ENCODE results near the gene CADM4.
"Not testable (repeated sequence)": the region's sequence is repeated elsewhere in the genome, so short reads cannot be mapped to it uniquely, and the experiment has no call there.

Gene CADM4

DNA sequence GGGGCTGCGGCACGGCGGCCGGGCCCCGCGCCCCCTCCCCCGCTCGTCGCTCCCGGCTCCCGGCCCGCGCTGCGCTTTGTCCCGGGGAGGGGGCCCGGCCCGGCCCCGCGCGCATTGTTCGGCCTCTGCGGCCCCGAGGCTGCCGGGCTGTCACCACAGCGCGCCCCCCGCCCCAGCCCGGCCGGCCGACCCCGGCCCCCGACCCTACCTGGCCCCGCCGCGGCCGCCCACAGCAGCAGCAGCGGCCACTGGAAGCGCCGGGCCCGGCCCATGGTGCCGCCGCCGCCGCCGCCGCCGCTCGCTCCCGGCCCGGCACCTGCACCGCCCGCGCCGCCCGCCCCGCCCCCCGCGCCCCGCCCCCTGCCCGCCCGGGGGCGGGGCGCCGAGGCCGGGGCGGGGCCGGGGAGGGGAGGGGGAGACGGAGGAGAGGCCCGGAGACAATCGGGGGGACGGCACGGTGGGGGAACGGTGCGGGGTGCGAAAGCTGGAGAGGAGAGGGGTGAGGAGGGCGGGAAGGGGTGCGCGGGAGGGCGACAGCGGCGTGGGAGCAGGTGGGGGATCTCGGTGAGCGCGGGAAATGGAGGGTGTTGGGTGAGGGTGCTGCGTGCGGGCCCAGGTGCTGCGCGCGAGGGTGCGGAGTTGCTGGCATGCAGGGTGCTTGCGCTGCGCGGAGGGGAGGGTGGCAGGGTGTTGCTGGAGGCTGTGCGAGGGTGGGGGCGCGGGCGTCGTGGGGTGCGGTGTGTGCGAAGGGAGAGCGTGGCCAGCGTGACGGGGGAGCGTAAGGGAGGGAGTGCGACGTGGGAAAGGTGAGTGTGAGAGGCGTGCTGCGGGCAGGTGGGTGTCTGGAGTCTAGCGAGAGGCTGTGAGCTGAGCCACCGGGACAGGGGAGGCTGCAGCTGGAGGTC is at the start of gene CADM4:
Gene CADM4 (minus strand): TSS at position 332 of the 905 bp plus-strand sequence. CDS start 60 bp downstream, at position 272.
- DNase-seq (ENCODE audit: low spot score), result no peak

DNA sequence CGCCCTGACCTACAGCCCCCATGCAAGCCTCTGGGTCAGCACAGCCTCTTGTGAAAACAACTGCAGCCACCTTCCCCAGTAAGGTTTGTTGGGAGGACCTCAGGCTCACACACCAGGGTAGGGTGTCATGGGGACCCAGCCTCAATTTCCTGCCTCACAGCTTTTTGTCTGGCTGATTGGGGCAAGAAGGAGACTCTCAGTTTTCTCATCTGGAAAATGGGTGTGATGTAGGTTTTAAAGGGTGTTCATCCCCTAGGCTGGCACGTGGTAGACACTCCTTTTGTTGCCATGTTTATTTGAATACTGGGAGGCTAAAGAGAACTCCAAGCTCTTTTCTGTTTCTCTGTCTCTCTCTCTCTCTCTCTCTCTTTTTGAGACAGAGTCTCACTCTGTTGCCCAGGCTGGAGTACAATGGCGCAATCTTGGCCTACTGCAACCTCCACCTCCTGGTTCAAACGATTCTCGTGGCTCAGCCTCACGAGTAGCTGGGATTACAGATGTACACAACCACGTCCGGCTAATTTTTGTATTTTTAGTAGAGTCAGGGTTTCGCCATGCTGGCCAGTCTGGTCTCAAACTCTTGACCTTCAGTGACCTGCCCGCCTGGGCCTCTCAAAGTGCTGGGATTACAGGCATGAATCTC is 48.5 kb upstream of the CADM4 start:
- no peak for DNase-seq (ENCODE audit: low spot score)

- DNase-seq (ENCODE audit: low spot score), result no peak
Observed at GRCh38 chr19:43687660-43687997, 48.0 kb upstream of the CADM4 start.

GRCh38 chr19:43684326-43684725 is 44.7 kb upstream of the CADM4 start:
- no peak for DNase-seq (ENCODE audit: low spot score)

DNA sequence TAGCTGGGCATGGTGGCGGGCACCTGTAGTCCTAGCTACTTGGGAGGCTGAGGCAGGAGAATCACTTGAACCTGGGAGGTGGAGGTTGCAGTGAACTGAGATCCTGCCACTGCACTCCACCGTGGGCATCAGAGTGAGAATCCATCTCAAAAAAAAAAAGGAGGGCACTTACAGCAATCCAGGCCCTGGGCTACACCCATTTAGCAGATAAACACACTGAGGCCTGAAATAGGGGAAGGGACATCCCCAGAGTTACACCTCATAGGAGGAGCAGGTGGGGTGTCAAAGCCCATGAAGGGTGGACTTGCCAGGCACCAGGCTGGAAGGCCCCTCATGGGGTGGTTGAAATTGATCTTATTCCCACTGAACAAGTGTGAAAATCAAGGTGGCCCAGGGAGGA is 44.3 kb upstream of the CADM4 start:
- DNase-seq (ENCODE audit: low spot score), result no peak

GRCh38 chr19:43682824-43683661 is 43.4 kb upstream of the CADM4 start:
- DNase-seq (ENCODE audit: low spot score), result no peak

DNA sequence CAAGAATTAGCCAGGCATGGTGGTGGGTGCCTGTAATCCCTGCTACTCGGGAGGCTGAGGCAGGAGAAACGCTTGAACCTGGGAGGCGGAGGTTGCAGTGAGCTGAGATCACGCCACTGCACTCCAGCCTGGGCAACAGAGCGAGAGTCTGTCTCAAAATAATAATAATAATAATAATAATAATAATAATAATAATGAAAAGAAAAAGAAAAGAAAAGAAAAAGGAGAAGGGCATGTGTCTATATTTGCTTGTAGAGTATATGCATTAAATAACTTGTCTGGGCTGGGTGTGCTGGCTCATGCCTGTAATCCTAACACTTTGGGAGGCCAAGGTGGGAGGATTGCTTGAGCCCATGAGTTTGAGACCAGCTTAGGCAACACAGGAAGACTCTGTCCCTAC is 42.6 kb upstream of the CADM4 start:
- DNase-seq (ENCODE audit: low spot score), result not testable (repeated sequence)

GRCh38 chr19:43681821-43682220 is 42.2 kb upstream of the CADM4 start:
- DNase-seq (ENCODE audit: low spot score), result no peak

DNA sequence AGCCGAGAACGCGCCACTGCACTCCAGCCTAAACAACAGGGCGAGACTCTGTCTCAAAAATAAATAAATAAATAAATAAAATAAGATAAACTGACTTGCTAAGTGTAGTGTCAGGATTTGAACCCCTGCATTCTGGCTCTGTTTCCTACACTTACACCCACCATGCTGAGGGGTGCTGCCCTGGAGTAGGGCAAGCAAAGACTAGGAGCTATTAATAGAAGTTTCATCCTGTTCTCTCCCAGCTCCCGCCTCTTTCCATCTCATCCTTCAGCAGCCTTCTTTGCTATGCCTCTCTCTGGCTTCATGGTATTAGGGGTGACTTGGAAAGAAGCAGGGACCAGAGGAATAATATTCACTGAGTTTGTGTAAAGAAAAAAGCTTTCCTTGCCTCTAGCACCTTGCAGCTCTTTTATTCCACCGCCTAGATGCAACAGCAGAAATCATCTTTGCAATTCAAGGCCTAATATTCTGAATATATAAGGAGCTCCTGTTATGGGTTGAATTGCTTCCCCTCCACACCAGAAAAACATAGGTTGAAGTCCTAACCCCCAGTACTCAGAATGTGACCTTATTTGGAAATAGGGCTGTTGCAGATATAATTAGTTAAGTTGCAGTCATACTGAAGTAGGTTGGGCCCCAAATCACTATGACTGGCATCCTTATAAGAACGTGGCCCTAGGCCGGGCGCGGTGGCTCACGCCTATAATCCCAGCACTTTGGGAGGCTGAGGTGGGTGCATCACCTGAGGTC is 39.0 kb upstream of the CADM4 start:
- peak; percentile 53 for DNase-seq (ENCODE audit: low spot score)

- no peak for DNase-seq (ENCODE audit: low spot score)
Observed at GRCh38 chr19:43675906-43676305, 36.3 kb upstream of the CADM4 start.

DNA sequence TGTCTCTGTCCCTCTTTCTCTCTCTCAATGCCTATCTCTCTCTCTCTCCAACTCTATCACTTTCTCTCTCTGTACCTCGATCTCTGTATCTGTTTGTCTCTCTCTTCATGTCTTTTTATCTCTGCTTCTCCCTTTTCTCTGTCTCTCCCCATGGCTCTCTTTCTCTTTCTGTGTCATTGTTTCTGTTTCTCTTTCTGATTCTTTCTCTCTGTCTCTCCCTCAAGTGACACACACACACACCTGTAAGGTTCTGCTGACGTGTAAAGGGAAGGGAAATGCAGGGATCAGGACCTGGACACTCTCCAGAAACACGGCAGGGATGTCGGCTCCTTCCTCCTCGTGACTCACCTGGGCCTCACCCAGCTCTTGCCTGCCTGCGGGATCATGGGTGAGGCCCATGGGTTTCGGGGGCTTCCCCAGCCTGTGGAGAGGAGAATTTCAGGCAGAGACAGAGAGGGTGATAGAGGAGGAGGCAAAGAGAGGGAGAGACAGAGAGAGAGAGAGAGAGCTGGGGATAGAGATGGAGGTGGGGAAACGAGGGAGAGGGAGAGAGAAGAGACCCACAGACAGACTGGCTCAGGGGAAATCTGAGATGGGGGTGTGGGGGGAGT is 35.7 kb upstream of the CADM4 start:
- no peak for DNase-seq (ENCODE audit: low spot score)

DNA sequence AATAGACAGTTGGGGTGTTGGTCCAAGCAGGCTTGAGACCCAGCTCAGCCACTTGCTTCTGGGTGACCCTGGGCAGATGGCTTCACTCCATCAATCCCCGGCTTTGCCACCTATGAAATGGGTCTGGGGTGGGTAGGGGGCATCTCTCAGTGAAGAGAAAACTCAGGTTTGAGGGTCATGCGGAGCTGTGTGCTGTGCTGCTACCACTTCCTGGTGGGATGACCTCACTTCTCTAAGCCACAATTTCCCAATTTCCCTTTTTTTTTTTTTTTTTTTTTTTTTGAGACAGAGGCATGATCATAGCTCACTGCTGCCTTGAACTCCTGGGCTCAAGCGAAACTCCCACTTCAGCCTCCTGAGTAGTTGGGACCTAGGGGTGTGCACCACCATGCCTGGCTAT is 34.9 kb upstream of the CADM4 start:
- no peak for DNase-seq (ENCODE audit: low spot score)

GRCh38 chr19:43674183-43674582 is 34.5 kb upstream of the CADM4 start:
- no peak for DNase-seq (ENCODE audit: low spot score)

DNA sequence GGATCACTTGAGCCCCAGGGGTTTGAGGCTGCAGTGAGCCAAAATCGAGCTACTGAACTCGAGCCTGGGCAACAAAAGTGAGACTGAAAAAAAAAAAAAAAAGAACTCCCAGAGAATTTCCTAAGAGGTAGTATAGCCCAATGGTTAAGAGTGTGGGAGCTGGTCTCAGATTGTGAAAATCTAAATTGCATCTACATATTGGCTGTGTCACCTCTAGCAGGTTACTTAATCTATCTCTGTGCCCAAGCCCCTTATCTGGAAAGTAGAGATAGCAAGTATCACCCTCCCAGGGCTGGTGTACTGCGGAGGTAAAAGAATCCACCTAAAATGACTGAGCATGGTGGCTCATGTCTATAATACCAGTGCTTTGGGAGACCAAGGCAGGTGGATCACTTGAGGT is 34.0 kb upstream of the CADM4 start:
- no peak for DNase-seq (ENCODE audit: low spot score)

GRCh38 chr19:43672061-43672679 is 32.5 kb upstream of the CADM4 start:
- DNase-seq (ENCODE audit: low spot score), result no peak

- DNase-seq (ENCODE audit: low spot score), result peak; percentile 99
Observed at GRCh38 chr19:43668406-43669109, 28.9 kb upstream of the CADM4 start.

DNA sequence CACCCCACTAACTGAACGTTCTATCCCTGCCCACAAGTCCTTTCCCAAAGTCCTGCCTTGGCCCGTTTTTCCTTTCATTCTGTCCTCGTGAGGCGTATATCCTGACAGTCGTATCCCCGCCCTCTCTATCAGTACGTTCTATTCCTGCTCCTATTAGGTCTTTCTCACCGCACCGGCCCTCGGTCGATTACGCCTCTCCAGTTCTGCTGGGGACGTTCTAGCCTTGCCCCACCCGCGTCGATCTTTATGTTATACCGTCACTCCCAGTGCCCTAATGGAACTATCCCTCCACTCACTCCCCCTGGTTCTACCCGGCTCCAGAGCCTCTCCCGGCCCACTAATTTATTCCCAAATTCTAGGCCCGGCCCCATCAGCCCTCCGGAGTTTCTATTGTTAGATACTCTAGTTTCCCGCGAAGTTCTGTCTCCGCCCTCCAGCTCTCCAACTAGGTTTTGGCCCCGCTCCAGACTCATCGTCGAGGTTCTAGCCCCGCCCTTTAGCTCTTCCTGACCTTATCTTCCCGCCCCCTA is 28.3 kb upstream of the CADM4 start:
- no peak for DNase-seq (ENCODE audit: low spot score)

DNA sequence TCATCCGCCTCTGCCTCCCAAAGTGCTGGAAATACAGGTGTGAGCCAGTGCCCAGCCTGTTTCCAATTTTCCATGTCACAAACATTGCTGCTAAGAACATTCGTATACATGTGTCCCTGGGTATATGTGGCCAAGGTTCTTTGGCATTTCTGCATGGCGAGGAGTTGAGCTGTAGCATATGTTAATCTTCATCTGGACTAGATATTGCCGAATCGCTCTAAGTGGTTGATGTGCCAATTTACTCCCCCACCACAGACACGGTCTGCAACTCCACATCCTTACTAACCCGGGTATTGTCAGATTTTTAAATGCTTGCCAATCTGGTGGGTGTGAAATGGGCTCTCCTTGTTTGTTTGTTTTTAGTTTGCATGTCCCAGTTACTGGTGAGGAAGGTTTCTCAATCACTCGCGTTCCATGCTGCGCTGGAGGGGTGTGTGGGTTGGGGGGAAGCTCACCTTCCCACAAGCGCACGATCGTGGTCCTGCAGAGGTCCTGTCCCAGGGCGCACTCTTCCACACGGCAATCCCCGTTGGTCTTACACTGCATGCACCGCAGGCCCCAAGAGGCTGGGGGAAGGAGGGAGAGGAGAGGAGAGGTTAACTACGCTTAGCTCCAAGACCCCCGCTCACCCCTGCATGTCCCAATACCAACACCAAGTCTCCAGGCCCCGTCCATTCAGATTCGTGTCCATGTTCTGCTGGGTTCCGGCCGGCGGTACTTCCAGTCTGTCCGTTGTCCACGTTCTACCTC is 27.7 kb upstream of the CADM4 start:
- no peak for DNase-seq (ENCODE audit: low spot score)

- no peak for DNase-seq (ENCODE audit: low spot score)
Observed at GRCh38 chr19:43664018-43664417, 24.4 kb upstream of the CADM4 start.
